ENCODE data around the gene KRTAP10-3. TPM values are rescaled to one million over a fixed set of nuclear protein-coding genes. Genes with fewer than 3 reads are reported as not detected.
"Not testable (repeated sequence)": the region's sequence is repeated elsewhere in the genome, so short reads cannot be mapped to it uniquely, and the experiment has no call there.

The KRTAP10-3 gene
- total RNA-seq, 3 donors from 2014 or later (not counting 1 experiment from before 2014, with no cell fraction given): not detected

GRCh38 chr21:44551340-44551961, 7.1 kb downstream of the KRTAP10-3 start, which contains the start of gene KRTAP10-2:
KRTAP10-2 (minus strand) TSS chr21:44551505; CDS start chr21:44551458, 47 bp downstream.
- peaks cover 7 to 11% of the 10 kb centered on the region in 2 donors for H3K27me3 Mint-ChIP-seq (ENCODE audit: low read depth in 2 of 2)
- Histone ChIP-seq H3K9me3 (ENCODE audit: control insufficient read depth, insufficient read depth, low read length) (peaks cover 2% of the 10 kb centered on the region), H3K4me1 (ENCODE audit: control insufficient read depth, insufficient read depth, low read length) (peaks cover 7% of the 10 kb centered on the region), H3K27me3 (ENCODE audit: control insufficient read depth, insufficient read depth, low read length) (no peaks in the 10 kb centered on the region), H3K4me3 (ENCODE audit: low read length) (no peak within 1 kb of the TSS), H3K27ac (ENCODE audit: low read length) (no peak within 1 kb of the TSS), H3K36me3 (ENCODE audit: control insufficient read depth, insufficient read depth, low read length) (no peaks in the 10 kb centered on the region)
- no peak for TF ChIP-seq CTCF (IDR thresholded peaks at IDR 0.05)
- peaks cover 6 to 11% of the 10 kb centered on the region in 2 donors for H3K9me3 Mint-ChIP-seq
- peak within 1 kb of the TSS in 1 of 2 donors; percentile 69 for H3K27ac Mint-ChIP-seq
- intact Hi-C loops (cut with micrococcal nuclease): no loop called here
- DNase-seq (peak in 1 of 2 donors; percentile 11), ATAC-seq (no peak)
- H3K4me1 Mint-ChIP-seq: peaks cover 22 to 32% of the 10 kb centered on the region in 2 donors
- WGBS (ENCODE audit: insufficient coverage): 84% methylated on average over 17 of the region's 17 CpGs
- H3K4me3 Mint-ChIP-seq: no peak within 1 kb of the TSS
- H3K36me3 Mint-ChIP-seq: peaks cover 15% of the 10 kb centered on the region

- H3K4me1 ChIP-seq (ENCODE audit: control insufficient read depth, insufficient read depth, low read length): peaks cover 7% of the 10 kb centered on the region
- H3K4me3 ChIP-seq (ENCODE audit: low read length): no peak overlapping the region
- H3K27ac Mint-ChIP-seq: peak overlapping the region in 1 of 2 donors; percentile 69
- DNase-seq (no peak), ATAC-seq (no peak)
- 82% methylated on average over 10 of the region's 10 CpGs for WGBS (ENCODE audit: insufficient coverage)
- H3K27me3 Mint-ChIP-seq (ENCODE audit: low read depth in 2 of 2): peaks cover 7 to 11% of the 10 kb centered on the region in 2 donors
- no peaks in the 10 kb centered on the region for H3K27me3 ChIP-seq (ENCODE audit: control insufficient read depth, insufficient read depth, low read length)
- no peak for TF ChIP-seq CTCF (IDR thresholded peaks at IDR 0.05)
- H3K9me3 Mint-ChIP-seq: peaks cover 6 to 11% of the 10 kb centered on the region in 2 donors
- intact Hi-C loops (cut with micrococcal nuclease): no loop called here
- no peaks in the 10 kb centered on the region for H3K36me3 ChIP-seq (ENCODE audit: control insufficient read depth, insufficient read depth, low read length)
- no peak overlapping the region for H3K4me3 Mint-ChIP-seq
- H3K36me3 Mint-ChIP-seq: peaks cover 17% of the 10 kb centered on the region
- H3K4me1 Mint-ChIP-seq: peaks cover 22 to 32% of the 10 kb centered on the region in 2 donors
- no peak overlapping the region for H3K27ac ChIP-seq (ENCODE audit: low read length)
- peaks cover 6% of the 10 kb centered on the region for H3K9me3 ChIP-seq (ENCODE audit: control insufficient read depth, insufficient read depth, low read length)
These were observed 7.8 kb downstream of the KRTAP10-3 start for GRCh38 chr21:44550807-44551206.

GRCh38 chr21:44550285-44550684, 8.3 kb downstream of the KRTAP10-3 start:
- H3K27ac ChIP-seq (ENCODE audit: low read length); intact Hi-C loops (cut with micrococcal nuclease); H3K27ac Mint-ChIP-seq; H3K9me3 ChIP-seq (ENCODE audit: control insufficient read depth, insufficient read depth, low read length); H3K4me3 Mint-ChIP-seq; DNase-seq; H3K27me3 ChIP-seq (ENCODE audit: control insufficient read depth, insufficient read depth, low read length); H3K4me1 ChIP-seq (ENCODE audit: control insufficient read depth, insufficient read depth, low read length); H3K4me3 ChIP-seq (ENCODE audit: low read length); H3K36me3 ChIP-seq (ENCODE audit: control insufficient read depth, insufficient read depth, low read length): not testable (repeated sequence)
- Mint-ChIP-seq H3K4me1 (peaks cover 22 to 32% of the 10 kb centered on the region in 2 donors), H3K9me3 (peaks cover 6 to 16% of the 10 kb centered on the region in 2 donors), H3K36me3 (peaks cover 17% of the 10 kb centered on the region), H3K27me3 (ENCODE audit: low read depth in 2 of 2) (peaks cover 7 to 11% of the 10 kb centered on the region in 2 donors)
- ATAC-seq: peak in 1 of 3 donors; percentile 10
- WGBS (ENCODE audit: insufficient coverage): 47% methylated on average over 17 of the region's 17 CpGs

GRCh38 chr21:44549525-44550211, 8.9 kb downstream of the KRTAP10-3 start:
- DNase-seq (peak in 1 of 2 donors; percentile 9), ATAC-seq (peak in 1 of 3 donors; percentile 24)
- H3K36me3 ChIP-seq (ENCODE audit: control insufficient read depth, insufficient read depth, low read length): no peaks in the 10 kb centered on the region
- 85% methylated on average over 25 of the region's 25 CpGs for WGBS (ENCODE audit: insufficient coverage)
- no peak for TF ChIP-seq CTCF (IDR thresholded peaks at IDR 0.05)
- no peak overlapping the region for H3K27ac ChIP-seq (ENCODE audit: low read length)
- Mint-ChIP-seq H3K4me1 (peaks cover 22 to 32% of the 10 kb centered on the region in 2 donors), H3K36me3 (peaks cover 17% of the 10 kb centered on the region), H3K27me3 (ENCODE audit: low read depth in 2 of 2) (peaks cover 4 to 7% of the 10 kb centered on the region in 2 donors), H3K9me3 (peaks cover 6 to 16% of the 10 kb centered on the region in 2 donors), H3K27ac (no peak overlapping the region), H3K4me3 (no peak overlapping the region)
- H3K4me1 ChIP-seq (ENCODE audit: control insufficient read depth, insufficient read depth, low read length): peaks cover 7% of the 10 kb centered on the region
- intact Hi-C loops (cut with micrococcal nuclease): no loop called here
- H3K9me3 ChIP-seq (ENCODE audit: control insufficient read depth, insufficient read depth, low read length): peaks cover 6% of the 10 kb centered on the region
- no peak overlapping the region for H3K4me3 ChIP-seq (ENCODE audit: low read length)
- H3K27me3 ChIP-seq (ENCODE audit: control insufficient read depth, insufficient read depth, low read length): no peaks in the 10 kb centered on the region

Measured in natural killer cell (primary cell).